GM03348 (cell line): Measurements from ENCODE around the gene RTL10.

ENCODE experiments used
- DNase-seq: peaks from one replicate; pipeline ENCODE4 v3.0.0; 2012; ENCODE audit warnings: low spot score

The RTL10 gene

DNA sequence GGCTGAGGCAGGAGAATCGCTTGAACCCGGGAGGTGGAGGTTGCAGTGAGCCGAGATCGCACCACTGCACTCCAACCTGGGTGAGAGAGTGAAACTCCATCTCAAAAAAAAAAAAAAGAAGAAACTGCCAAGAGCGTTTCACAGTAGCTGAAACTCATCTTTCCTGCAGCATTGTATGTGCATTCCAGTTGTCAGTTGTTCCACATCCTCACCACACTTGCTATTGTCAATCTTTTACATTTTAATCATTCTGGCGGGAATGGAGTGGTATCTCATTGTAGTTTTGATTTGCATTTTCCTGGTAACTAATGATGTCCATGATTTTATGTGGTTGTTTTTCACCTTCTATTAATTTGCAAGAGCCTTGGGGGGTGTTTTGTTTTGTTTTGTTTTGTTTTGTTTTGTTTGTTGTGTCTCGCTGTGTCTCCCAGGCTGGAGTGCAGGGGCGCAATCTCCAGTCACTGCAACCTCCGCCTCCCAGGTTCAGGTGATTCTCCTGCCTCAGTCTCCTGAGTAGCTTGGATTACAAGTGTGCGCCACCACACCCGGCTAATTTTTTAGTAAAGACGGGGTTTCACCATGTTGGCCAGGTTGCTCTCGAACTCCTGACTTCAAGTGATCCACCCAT, 8.1 kb upstream of the RTL10 start:
- DNase-seq: no peak

- DNase-seq: no peak
Observed at GRCh38 chr22:19859861-19860510, 5.3 kb upstream of the RTL10 start.

- DNase-seq: no peak
Observed at GRCh38 chr22:19857382-19857781, 2.7 kb upstream of the RTL10 start.

DNA sequence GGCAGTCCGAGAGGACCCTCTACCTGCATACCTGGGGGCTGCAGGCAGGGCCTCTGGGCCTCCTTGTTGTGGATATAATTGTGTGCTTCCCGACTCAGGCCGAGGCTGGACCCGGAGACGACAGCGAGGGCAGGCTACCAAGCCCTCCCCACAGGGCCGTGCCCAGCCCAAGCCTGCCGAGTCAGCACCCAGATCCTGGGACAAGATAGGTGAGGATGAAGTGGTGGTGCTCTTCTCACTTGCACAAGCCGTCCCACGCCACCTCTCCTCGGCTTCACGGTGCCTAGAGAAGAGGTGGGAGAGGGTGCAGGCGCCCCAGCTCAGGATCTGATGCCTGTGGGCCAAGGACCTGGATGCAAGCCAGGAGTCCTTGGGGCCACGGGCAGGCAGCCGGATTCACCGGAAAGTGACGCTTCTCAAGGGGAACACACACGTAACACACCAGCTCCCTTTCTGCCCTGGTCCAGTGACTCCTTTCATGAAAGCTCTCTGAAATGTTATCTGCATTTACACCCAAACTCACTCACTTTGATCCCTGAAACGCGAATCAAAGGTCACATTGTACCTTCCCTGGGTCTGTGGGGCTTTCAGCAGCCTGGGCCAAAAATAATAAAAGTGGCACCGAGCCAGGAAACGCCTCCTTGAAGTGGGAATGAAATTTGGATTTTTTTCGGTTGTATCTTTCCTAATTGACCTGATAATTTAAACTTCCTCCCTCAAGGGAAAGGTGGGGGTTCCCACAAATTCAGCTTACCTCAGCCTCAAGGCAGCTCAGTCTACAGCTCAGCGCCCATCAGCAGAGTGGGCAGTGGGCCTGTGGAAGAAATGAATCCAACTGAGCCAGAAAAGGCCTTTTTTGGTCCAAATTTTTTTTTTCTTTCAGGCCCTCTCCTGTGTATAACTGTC, 1.1 kb upstream of the RTL10 start:
- peak; percentile 69 for DNase-seq

- peak; percentile 45 for DNase-seq
Observed at GRCh38 chr22:19853879-19854777, 546 bp downstream of the RTL10 start.

- no peak for DNase-seq
Observed at GRCh38 chr22:19853058-19853878, 1.4 kb downstream of the RTL10 start.

DNA sequence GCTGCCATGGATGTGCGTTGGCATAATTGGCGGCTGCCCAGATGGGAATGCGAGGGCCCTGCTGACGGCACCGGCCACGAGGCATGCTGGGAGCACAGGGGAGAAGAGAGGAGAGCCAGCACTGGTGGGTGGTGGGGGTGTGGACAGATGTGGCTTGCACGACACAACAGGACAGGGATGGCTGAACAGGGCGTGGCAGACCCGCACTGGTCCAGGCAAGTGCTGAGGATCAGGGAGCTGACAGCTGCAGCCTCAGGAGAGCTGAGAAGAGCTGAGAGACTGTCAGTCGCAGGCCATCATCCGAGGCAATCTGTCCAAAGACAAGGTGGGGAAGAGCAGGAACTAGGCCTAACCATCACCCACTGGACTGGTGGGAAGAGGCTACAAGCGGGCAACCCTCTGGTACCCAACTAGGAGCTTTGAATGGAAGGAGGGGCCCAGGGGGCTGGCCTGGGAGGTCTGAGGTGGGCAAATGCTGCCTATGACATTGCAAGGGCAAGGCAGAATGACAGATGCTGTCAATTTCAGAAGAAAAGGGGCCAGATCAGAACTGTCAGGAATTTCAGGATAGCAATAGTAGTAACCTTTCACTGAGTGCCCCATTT, 2.4 kb downstream of the RTL10 start:
- DNase-seq: no peak

DNA sequence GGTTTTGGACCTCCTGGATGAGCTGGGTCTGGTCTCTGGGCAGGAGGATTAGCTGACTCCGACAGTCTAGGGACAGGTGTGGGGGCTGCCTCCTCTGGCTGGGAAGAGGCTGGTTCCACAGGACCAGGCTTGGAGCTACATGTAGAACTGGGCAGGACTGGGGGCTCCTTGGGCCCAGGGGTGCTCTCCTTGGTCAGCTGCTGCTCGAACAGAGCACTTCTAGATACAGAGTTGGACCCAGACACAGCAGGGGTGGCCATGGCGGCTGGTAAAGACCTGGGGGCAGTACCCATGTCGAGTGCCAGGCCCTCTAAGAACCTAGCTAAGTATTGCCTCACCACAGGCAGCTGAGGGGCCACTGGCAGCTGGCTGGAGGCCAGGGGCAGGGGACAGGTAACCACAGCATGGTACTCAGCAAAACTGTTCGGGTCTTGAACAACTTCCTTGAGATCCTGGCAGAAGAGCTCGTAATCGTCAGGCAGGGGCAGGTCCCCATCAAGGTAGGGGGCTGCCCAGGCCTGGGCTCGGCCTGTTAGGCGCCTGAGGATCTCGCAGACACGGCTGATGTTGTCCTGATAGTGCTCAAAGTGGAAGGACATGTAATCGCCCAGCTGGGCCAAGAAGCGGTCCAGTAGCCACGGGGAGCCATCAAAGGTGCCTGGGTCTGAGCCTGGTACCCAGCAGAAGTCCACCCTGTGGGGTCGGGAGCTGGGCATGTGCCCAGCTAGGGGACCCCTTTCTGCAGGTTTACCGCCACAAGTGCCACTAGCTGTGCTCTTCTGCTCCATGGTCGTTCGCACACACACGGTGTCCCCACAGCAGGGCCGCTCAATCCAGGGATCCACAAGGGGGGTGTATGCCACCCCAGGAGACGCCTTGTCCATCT, 3.1 kb downstream of the RTL10 start:
- DNase-seq: no peak

DNA sequence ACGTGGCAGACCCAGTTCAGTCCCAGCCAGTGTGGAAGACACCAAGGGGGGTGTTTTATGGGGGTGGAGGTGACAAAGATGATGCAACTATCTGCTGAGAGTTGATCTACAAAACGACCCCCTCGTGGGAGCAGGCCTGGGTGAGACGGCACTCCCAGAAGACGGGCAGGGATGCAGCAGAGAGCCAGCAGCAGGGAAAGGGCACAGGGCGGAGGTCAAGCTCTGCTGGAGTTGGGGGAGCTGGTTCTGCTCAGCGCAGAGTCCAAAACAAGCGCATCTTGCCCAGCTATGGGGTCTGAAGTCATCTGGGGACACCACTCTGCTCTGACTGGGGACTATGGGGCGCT, 3.9 kb downstream of the RTL10 start:
- no peak for DNase-seq

- DNase-seq: no peak
Observed at GRCh38 chr22:19849835-19850762, 4.6 kb downstream of the RTL10 start.

- peak; percentile 53 for DNase-seq
Observed at GRCh38 chr22:19848298-19849224, 6.1 kb downstream of the RTL10 start.

DNA sequence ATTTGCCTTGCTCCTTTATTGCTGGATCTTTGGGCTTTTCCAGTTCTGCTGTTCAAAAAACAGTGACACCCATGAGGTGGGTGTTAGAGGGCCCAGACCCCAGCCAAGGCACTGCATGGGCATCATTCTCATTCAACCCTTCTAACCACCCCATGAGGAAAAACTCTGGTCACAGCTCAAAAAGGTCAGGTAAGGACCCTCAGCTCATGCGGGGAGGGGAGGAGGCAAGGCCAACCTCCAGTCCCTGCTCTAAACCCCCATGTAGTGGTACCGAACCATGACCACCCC, 7.4 kb downstream of the RTL10 start:
- no peak for DNase-seq

GRCh38 chr22:19846620-19847344, 7.9 kb downstream of the RTL10 start:
- no peak for DNase-seq

DNA sequence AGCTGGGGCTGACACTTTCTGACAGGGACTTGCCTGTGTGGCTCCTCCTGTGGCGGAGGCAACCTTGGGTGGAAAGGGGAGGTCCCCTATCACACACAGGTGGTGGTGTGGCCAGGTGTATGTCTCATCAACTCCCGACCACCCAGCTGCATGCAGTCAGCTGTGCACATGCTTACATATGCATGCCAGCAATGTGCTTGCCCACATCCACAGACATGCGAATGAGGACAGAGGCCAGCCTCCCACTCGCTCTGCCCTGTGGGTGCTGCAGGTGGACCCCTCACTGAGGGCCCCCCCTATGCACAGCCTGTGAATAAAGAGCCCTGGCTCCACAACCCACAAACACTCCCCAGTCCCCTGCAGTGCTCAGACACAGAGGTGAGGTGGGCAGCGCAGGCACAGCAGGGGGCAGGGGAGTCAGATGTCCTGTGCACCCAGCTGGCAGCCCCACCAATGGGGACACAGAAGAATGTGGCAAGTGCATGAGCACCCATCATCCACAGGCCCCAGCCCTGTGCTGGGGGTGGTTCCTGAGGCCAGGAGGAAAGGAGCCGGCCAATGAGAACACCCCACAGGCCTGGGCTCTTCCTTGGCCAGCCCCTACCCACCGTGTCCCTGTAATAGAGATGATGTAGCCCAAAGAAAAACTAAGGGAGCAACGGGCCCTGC, 9.5 kb downstream of the RTL10 start:
- DNase-seq: no peak

DNA sequence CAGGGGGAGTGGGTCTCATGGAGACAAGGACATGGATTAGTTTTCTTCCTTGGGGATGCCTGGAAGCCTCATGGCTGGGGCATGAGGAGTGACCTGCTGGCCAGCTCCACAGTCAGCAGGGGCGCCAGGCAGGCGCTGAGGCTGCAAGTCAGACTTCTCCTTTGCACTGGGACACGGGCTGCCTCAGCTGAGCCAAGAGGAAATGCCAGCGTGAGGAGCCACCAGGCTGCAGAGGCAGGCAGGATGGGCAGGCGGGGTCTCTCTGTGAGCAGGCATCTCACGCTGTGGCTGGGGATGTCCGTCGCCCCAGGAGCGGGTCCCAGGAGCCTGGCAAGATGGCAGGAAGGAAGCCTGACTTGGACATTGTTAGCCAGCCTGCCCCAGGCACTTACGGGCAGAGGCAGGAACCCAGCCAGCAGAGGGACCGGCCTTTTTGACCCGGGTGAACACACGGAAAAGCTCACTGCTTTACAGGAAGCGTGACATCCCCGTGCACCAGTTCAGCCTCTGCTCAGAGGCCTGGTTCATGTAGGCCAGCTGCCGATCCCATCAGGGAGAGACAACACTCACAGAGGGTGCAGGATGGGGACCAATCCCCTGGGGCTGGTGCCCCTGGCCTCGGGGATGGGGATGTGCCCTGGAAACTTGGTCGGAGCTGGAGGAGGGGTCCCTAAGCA, 10.2 kb downstream of the RTL10 start:
- DNase-seq: peak; percentile 85

DNA sequence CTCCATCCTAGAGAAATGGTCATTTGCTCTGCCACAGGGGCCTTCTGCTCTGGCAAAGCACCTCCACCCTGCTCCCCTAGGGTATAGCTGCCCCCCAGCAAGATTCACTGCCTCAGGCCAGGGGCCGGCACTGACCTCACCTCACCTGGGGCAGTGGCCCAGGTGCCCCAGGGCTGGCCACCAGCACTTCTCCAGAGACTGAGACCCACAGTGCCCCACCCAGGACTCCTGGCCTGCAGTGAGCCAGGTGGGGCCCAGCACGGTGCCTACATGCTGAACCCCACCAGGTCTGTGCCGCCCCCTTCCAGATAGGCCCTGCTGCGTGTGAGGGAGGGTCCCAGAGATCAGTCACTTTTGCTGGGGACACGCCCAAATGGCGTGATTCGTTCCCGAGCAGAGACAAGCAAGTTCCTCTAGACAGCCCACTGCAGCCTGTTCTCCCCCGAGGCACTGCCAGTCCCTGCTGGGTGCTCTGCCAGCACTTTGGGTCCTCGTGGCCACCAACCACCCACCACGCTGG, 10.8 kb downstream of the RTL10 start:
- no peak for DNase-seq
